ENCODE data around the gene NAIF1. TPM values are rescaled to one million over a fixed set of nuclear protein-coding genes. Genes with fewer than 3 reads are reported as not detected.

The NAIF1 gene
- polyA plus RNA-seq, 1 of the 3 experiments (the other 2 are of a cell fraction), result 14.8 TPM

DNA sequence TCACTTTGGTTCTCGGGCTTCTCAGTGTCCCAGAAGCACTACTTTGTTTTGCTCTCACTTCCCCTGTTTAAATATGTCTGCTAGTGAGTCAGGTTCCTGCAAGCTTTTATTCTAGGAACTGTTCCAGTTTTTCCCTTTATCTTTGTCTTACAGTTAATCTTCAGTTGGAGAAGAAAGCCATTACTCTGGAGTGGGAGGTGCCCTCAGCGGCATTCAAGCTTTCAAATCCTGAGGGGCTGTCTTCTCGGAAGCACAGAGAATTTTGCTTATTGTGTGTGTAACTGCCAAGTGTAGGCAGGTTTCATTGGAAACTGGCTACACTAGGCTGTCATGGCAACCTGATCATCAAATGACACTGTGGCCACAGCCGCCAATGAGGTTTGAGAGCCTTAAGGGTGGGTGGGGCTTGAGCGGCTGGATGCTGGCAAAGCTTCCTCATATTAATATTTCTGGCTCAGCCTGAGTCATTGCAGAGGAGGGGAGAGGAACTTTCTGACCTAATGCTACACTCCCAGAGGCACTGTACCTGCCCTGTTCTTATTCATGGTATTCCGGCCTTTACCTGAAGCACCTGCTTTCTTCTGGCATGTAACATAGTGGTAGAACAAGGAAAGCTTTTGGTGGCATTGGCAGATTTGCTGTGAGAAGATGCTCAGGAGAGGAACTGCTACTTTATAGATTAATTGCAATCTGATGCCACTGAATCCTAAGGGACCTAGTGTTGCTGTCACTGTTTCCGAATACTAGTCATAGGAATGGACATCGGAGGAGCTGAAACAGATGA, 27.2 kb upstream of the NAIF1 start (continued):
- TF ChIP-seq, protein P1, sequence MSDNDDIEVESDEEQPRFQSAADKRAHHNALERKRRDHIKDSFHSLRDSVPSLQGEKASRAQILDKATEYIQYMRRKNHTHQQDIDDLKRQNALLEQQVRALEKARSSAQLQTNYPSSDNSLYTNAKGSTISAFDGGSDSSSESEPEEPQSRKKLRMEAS (IDR thresholded peaks at IDR 0.05; ENCODE audit: low read depth), result no peak
- TF ChIP-seq, protein P2, sequence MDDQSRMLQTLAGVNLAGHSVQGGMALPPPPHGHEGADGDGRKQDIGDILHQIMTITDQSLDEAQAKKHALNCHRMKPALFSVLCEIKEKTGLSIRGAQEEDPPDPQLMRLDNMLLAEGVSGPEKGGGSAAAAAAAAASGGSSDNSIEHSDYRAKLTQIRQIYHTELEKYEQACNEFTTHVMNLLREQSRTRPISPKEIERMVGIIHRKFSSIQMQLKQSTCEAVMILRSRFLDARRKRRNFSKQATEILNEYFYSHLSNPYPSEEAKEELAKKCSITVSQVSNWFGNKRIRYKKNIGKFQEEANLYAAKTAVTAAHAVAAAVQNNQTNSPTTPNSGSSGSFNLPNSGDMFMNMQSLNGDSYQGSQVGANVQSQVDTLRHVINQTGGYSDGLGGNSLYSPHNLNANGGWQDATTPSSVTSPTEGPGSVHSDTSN (IDR thresholded peaks at IDR 0.05), result peak; percentile 35; the same call in 1 of the 2 replicates
- TF ChIP-seq GABPA (IDR thresholded peaks at IDR 0.05; ENCODE audit: low read depth) (no peak), NRF1 (IDR thresholded peaks at IDR 0.05; ENCODE audit: low read depth, low read length) (no peak), IRF3 (IDR thresholded peaks at IDR 0.05; ENCODE audit: low read depth, low read length) (no peak), TCF12 (IDR thresholded peaks at IDR 0.05) (no peak; the same call in 1 of the 2 replicates), USF1 (IDR thresholded peaks at IDR 0.05; ENCODE audit: borderline replicate concordance, low read depth) (no peak), FOXJ3 (CRISPR knock-in tag; IDR thresholded peaks at IDR 0.05) (no peak), FOSL2 (IDR thresholded peaks at IDR 0.05; ENCODE audit: borderline replicate concordance, low read depth) (peak; percentile 69; the same call in 1 of the 2 replicates)

DNA sequence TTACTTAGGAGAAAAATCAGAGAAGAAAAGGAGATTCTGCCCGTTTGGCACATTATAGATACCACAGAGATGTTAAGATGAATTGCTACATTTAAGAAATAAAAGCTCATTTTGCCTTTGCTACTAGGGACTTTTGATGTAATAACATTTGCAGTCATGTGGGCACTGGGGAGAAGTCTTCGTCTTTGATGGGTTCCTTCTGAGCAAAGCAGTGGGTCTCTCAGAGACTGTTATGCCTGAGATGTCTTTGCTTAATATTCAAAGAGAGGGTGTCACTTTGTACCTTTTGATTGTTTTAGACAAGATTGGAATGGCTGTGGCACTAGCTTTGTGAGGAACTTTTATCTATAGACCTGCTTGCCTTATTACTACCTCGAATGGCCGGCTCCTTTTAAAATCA, 25.9 kb upstream of the NAIF1 start:
- Histone ChIP-seq H4K20me1 (ENCODE audit: insufficient read depth) (no peaks in the 10 kb centered on the region), H3K27me3 (ENCODE audit: insufficient read depth) (no peaks in the 10 kb centered on the region), H3F3A (replicated peaks; ENCODE audit: insufficient read depth) (peaks cover 29% of the 10 kb centered on the region), H2AFZ (ENCODE audit: low read depth) (no peak overlapping the region), H3K4me1 (ENCODE audit: control insufficient read depth in 1 of 2, insufficient read depth in 2 of 2, low read depth in 1 of 2, low read length in 1 of 2) (peaks cover 45 to 46% of the 10 kb centered on the region in 2 experiments), H3K4me2 (peak overlapping the region; percentile 92), H3K9ac (peak overlapping the region; percentile 67), H3K9me2 (no peaks in the 10 kb centered on the region), H3K36me3 (replicated peaks in 1 of 2; ENCODE audit: control insufficient read depth in 1 of 2, insufficient read depth in 2 of 2, low read length in 1 of 2) (peaks cover 0 to 2% of the 10 kb centered on the region in 2 experiments), H3K9me3 (no peaks in the 10 kb centered on the region), H3K79me2 (ENCODE audit: insufficient read depth) (peaks cover 88% of the 10 kb centered on the region), H3K4me3 (ENCODE audit: low read depth in 2 of 2, low read length in 1 of 2) (peak overlapping the region; percentile 12 to 49; a peak in 2 of 4 replicates), H3K27ac (ENCODE audit: low read depth in 2 of 2, low read length in 1 of 2) (peak overlapping the region; percentile 53 to 96)
- DNase-seq, result no peak
- TF ChIP-seq, protein P3, sequence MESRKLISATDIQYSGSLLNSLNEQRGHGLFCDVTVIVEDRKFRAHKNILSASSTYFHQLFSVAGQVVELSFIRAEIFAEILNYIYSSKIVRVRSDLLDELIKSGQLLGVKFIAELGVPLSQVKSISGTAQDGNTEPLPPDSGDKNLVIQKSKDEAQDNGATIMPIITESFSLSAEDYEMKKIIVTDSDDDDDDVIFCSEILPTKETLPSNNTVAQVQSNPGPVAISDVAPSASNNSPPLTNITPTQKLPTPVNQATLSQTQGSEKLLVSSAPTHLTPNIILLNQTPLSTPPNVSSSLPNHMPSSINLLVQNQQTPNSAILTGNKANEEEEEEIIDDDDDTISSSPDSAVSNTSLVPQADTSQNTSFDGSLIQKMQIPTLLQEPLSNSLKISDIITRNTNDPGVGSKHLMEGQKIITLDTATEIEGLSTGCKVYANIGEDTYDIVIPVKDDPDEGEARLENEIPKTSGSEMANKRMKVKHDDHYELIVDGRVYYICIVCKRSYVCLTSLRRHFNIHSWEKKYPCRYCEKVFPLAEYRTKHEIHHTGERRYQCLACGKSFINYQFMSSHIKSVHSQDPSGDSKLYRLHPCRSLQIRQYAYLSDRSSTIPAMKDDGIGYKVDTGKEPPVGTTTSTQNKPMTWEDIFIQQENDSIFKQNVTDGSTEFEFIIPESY (IDR thresholded peaks at IDR 0.05; ENCODE audit: borderline replicate concordance, low read depth), result no peak
- TF ChIP-seq RXRA (IDR thresholded peaks at IDR 0.05; ENCODE audit: borderline replicate concordance, low read depth), result no peak
- CTCF ChIA-PET, result interaction anchor here (1.0 to 18.8 kb wide), 7 partner anchors 9 to 35 kb away, joined by 3 to 246 read pairs (median 4); partner anchors contain the start of gene NAIF1
- POLR2A ChIA-PET, result no interaction called here
- WGBS (ENCODE audit: low lambda C conversion rate), result 66% methylated on average over 4 of the region's 4 CpGs

All from SK-N-SH (cell line).